ENCODE results near the gene PHOX2A. TPM values are rescaled to one million over a fixed set of nuclear protein-coding genes. Genes with fewer than 3 reads are reported as not detected.

Gene PHOX2A
- total and polyA plus RNA-seq, 2 of the 13 experiments (the other 11 are each of a cell fraction or from before 2014, with no cell fraction given), result not detected

GRCh38 chr11:72225411-72225951, 18.5 kb downstream of the PHOX2A start (continued):
- TF ChIP-seq DRAP1 (CRISPR knock-in tag; IDR thresholded peaks at IDR 0.05) (no peak), ARID5B (CRISPR knock-in tag; IDR thresholded peaks at IDR 0.05) (no peak), ZNF605 (CRISPR knock-in tag; IDR thresholded peaks at IDR 0.05) (0 out of 2 replicates have a peak, but pooled peaks have one; percentile 18), ZNF615 (CRISPR knock-in tag; IDR thresholded peaks at IDR 0.05; ENCODE audit: borderline replicate concordance) (no peak), ZNF503 (CRISPR knock-in tag; IDR thresholded peaks at IDR 0.05) (no peak)
